22Rv1 (cell line): ENCODE measurements around the gene ZDHHC3.

ENCODE experiments used
- H3K27ac ChIP-seq: fragments of 450-650 bp; 2 replicates; pipeline ENCODE4 v1.5.1; 2017
- ZFX ChIP-seq: fragments of 450-650 bp; IDR thresholded peaks from 2 replicates; pipeline ENCODE4 v1.6.1; 2017; ENCODE audit warnings: antibody characterized with exemption, borderline replicate concordance
- TF ChIP-seq, protein P1 (sequence below): fragments of 450-650 bp; IDR thresholded peaks from 2 replicates; pipeline ENCODE4 v1.5.1; 2017; ENCODE audit warnings: mild to moderate bottlenecking

The ZDHHC3 gene

DNA sequence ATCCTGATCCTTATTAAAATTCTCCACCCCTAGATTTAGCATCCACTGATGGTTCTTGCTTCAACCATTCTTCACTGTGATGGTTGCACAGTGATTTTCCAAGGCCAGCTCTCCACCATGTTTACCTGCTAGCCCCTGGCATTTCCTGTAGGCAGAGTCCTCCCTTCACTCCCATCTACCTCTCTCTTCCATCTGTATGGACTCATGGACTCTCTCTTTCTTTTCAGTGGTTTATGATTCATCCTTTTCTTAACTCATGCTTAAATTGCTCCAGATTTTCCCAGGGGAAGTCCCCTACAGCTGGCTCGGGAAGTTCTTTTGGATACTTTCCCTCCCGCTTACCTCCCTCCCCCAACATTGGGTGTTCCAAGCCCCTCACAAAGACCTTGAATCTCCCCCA lies 82.9 kb downstream of the ZDHHC3 start:
- no peak overlapping the region for H3K27ac ChIP-seq
- TF ChIP-seq ZFX, result no peak
- TF ChIP-seq, protein P1, sequence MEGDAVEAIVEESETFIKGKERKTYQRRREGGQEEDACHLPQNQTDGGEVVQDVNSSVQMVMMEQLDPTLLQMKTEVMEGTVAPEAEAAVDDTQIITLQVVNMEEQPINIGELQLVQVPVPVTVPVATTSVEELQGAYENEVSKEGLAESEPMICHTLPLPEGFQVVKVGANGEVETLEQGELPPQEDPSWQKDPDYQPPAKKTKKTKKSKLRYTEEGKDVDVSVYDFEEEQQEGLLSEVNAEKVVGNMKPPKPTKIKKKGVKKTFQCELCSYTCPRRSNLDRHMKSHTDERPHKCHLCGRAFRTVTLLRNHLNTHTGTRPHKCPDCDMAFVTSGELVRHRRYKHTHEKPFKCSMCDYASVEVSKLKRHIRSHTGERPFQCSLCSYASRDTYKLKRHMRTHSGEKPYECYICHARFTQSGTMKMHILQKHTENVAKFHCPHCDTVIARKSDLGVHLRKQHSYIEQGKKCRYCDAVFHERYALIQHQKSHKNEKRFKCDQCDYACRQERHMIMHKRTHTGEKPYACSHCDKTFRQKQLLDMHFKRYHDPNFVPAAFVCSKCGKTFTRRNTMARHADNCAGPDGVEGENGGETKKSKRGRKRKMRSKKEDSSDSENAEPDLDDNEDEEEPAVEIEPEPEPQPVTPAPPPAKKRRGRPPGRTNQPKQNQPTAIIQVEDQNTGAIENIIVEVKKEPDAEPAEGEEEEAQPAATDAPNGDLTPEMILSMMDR, result no peak

DNA sequence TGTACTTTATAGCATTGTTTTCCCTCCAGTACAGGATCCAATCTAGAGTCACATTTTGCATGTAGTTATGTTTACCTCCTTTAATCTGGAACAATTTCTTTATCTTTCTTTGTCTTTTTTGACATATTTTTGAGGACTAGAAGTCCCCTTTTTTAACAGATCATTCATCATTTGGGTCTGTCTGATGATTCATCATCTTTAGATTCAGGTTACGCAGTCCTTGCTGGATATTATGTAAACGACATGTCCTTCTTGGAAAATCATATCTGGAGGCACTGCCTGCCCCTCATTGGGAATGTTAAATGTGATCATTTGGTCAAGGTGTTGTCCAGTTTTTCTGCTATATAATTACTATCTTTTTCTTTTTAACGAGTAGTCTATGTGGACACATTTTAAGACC lies 83.3 kb downstream of the ZDHHC3 start:
- TF ChIP-seq ZFX, result no peak
- TF ChIP-seq, protein P1, result no peak
- H3K27ac ChIP-seq, result no peak overlapping the region

DNA sequence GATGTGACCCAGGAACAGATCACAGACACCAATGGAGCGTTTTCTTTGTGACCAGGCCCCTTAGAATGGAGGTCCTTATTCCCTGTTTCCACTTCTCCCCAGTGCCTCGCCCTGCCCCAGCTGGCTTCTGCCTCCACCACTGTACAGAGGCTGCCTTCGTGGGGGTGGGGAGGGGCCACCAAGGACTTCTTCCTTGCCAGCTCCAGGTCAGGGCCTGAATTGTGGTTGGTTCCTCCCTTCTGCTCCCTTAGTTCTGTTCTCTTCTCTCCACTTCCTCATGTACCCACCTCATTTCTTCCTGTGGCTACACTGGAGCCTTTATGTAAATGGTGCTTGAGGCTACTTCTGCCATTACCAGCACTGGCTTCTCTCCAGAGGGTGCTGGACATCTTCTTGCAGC lies 85.1 kb downstream of the ZDHHC3 start:
- TF ChIP-seq, protein P1, result no peak
- no peak for TF ChIP-seq ZFX
- no peak overlapping the region for H3K27ac ChIP-seq

DNA sequence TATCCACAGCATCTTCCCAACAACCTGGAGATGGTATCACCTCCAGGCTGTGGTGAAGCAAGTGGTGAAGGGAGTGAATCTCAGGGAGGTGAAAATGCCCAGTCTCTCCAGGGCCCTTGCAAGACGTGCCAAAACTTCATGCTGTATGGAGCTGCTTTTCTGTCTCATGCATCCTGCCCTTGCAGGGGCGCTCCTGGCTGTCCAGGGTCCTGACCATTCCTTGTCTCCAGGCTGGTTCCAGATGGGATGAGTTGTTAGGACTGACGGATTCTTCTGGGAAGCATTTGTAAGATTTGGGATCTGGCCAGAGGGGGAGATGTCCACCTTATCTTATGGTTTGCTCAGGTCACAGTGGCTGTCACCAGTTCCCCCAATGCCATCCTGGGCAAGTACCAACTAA lies 85.7 kb downstream of the ZDHHC3 start:
- TF ChIP-seq, protein P1, result no peak
- no peak for TF ChIP-seq ZFX
- H3K27ac ChIP-seq, result no peak overlapping the region

DNA sequence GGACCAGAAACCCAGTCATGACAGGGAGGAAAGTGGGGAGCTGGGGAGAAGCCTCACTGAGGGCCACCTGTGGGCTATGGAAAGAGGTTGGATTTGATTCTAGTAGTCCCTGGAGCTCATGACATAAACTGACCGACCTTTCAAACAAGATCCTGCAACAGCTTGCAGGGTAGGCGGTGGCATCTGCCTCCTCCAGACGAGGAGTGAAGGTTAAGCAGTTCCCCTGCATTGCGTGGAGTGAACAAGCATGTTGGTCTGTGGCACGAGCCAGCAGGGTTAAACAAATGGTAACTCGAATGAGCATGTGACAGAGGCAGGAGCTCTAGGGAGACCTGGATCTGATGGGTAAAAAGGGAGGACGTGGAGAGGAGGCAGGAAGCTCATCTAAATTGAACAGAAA lies 88.9 kb downstream of the ZDHHC3 start:
- H3K27ac ChIP-seq, result no peak overlapping the region
- TF ChIP-seq, protein P1, result no peak
- TF ChIP-seq ZFX, result no peak

DNA sequence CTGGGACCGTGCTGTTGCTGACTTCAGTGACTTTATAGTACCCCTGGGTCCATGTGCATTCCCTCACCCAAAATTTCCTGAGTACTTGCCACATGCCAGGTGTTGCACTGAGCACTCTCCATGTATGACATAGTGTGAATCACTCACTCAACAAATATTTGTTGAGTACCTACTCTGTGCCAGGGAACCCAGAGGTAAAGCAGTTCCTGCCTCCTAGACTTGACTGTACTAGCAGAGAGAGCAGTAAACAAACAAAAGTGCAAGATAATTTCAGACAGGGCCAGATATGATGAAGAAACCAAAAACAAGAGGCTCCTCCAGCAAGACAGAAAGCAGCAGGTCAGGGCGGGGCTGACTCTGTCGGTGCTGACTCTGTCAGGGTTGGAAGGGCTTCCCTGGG lies 89.4 kb downstream of the ZDHHC3 start:
- H3K27ac ChIP-seq, result no peak overlapping the region
- TF ChIP-seq, protein P1, result no peak
- no peak for TF ChIP-seq ZFX

DNA sequence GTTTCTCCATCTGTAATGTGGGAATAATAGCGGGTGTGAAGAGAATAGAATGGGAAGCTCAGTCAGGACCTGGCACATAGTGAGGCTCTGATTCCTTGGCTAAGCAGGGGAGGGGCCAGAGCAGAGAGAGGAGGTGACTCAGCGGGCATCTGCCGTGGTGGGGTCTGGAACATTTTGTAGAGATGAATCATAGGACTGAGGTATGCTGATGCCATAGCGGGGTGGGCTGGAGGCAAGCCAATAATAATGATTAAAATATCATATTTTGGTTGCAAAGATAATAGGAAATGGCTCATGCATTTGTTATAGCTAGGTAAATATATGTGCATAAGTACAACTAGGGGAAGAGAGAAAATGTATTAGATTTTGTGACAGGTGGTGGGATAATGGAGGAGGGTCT lies 90.4 kb downstream of the ZDHHC3 start:
- no peak for TF ChIP-seq ZFX
- TF ChIP-seq, protein P1, result no peak
- H3K27ac ChIP-seq, result no peak overlapping the region
